Stimulated activated CD8-positive, alpha-beta memory T cell treated with anti-CD3 and anti-CD28 coated beads, Interleukin-4, amount 100 ng/mL, for 48 hours (primary cell): ENCODE results near the gene BHLHE23.

ENCODE experiments used
- DNase-seq: peaks from one replicate; pipeline ENCODE4 v3.0.0-alpha.2; 2020

The BHLHE23 gene

DNA sequence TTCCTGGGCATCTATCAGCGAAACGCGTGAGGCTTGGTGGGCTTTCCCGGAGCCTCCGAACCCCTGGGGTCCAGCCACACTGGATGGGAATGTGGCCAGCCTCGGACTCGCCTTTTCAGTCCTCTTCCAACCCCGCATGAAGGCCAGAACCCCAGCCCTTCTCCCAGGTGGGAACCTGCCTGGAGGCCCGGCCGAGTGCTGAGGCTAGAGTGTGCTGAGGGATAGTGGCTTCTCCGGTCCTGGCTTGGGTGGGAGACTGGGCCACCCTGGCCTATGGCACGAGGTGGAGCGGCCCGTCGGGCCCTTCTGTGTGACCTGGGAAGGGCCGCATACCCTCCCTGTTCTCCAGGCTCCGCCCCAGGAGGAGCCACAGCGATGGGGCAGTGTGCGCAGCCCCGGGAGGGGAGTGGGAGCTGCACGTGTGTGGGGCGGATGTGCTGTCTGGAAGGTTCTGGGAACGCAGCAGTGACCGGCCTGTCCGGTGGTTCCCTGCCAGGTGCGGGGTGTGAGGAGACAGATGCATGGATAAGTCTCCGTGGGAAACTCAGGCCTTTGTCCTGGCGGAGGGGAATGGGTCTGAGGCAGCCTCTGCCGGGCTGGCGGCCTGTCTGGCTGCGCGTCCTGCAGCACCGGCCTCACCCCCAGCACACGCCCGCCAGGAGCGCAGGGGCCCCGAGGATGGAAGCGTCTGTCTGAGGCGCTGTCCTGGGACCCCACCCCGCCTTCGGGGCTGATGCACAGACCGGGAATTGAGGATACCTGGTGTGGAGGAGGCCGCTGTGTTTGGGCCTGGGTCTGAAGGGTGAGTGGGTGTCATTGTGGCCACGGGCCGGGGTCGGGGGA, 1.1 kb upstream of the BHLHE23 start:
- DNase-seq: no peak

- DNase-seq: no peak
Measured at GRCh38 chr20:63007360-63007645, 539 bp upstream of the BHLHE23 start.

DNA sequence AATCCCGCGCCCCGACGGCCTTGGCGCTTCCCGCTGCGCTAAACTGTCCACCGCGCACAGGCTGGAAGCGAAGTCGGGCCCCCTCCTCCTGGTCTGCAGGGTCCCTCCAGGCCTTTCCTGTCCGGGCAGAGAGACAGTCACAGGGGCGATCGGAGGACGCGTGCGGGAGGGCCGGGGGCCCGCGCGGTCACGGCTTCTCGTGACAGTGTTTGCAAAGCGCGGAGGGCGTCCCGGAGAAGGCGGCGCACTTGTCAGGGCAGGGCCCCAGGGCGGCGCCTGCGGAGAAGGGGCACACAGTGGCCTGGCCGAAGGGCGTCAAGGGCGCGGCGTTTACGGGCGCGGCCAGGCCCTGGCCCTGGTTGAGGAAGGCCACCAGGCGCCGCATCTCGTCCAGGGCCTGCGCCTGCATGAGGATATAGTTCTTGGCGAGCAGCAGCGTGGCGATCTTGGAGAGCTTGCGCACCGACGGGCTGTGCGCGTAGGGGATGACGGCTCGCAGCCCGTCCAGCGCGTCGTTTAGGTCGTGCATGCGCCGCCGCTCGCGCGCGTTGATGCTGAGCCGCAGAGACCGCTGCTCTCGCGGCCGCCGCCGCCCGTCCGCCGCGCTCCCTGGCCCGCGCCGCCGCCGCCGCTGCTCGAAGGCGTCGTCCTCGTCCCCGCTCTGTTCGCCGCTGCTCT, 763 bp downstream of the BHLHE23 start:
- DNase-seq: no peak

DNA sequence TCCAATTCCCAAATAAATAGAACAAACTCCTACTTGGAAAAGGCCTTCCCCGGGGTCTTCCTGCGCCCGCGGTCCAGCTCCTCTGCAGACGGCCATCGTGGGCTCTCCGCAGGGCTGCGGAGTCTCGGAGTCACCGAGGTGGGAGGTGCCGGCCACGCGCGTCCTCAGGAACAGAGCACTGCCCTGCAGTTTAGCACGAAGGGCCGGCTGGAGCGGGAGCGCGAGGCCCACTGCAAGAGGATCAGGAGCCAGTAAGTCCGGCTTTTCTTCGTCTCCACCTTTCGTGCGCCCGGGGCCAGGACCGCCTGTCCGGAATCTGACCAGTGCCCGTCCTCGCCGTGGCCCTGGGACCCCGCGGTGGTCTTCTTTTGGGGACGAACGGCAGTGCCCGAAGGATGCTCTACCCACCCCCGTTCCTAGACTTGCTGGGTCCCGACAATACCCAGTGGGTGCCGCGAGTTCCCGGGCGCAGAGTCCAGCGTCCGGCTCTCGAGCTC, 1.4 kb downstream of the BHLHE23 start:
- DNase-seq: no peak

- no peak for DNase-seq
Measured at GRCh38 chr20:63004607-63005364, 2.0 kb downstream of the BHLHE23 start.

DNA sequence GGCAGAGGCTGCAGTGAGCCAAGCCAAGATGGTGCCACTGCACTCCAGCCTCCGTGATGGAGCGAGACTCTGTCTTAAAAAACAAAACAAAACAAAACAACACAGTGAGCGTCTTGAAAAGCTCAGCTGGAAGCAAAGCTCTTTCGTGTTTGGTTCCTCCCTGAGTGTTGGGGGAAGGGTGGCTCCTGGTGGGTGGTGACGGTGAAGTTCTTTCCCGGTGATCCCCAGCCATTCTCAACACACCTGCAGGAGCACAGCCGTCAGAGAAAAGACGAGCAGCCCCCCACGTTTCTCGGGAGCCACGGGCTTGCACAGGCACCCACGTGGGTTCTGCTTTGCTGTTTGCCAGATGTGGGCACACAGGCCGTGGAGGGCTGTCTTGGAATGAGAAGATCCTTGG, 3.2 kb downstream of the BHLHE23 start:
- DNase-seq: no peak

DNA sequence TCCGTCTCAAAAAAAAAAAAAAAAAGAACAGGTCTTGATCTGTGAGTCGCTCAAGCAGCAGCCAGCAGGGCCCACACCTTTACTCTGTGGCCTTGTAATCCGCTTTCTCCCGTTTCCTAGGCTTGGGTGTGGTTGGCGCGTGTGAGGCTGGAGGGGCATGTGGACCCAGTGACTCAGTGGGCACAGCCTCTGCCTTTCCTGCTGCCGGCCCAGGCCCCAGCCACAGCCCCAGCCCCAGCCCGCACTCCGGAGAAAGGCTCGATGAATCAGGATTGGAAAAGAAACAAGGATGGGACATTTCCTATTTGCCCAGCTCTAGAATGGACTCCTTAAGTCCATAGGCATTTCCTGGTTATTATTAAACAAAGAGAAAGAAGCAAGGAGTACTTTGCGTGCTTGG, 4.3 kb downstream of the BHLHE23 start:
- no peak for DNase-seq

- DNase-seq: no peak
Measured at GRCh38 chr20:63000958-63001357, 5.8 kb downstream of the BHLHE23 start.

DNA sequence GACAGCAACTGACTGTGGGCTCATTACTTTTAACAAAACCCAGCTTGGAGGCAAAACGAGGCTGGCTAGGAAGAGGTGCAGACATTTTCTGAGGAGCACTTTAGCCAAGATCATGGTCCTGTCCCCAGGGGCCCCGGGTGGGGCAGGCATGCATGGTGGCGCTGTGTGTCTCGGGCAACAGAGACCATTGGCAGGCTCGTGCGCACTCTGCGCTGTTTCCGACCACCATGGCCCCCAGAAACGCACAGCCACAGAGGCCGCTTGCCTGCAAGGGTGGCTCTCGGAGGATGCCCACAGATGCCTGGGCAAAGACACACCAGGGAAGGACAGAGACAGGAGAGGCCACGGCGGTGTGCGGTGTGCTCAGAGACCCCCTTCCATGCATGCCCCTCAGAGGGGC, 6.7 kb downstream of the BHLHE23 start:
- no peak for DNase-seq

GRCh38 chr20:62999580-62999979, 7.2 kb downstream of the BHLHE23 start:
- DNase-seq: no peak

DNA sequence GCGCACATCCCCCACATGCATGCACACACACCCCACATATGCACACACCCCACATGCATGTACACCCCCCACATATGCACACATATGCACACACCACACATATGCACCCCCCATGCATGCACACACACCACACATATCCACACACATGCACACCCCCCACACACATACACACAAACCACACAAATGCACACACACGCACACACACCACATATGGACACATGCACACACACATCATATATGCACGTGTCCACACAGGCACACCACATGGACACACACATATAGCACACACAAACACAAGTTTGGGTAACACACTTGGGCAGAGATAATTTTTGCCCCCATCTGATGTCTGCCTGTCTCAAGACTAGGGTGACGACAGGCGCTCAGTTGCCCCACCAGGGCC, 8.3 kb downstream of the BHLHE23 start:
- no peak for DNase-seq

DNA sequence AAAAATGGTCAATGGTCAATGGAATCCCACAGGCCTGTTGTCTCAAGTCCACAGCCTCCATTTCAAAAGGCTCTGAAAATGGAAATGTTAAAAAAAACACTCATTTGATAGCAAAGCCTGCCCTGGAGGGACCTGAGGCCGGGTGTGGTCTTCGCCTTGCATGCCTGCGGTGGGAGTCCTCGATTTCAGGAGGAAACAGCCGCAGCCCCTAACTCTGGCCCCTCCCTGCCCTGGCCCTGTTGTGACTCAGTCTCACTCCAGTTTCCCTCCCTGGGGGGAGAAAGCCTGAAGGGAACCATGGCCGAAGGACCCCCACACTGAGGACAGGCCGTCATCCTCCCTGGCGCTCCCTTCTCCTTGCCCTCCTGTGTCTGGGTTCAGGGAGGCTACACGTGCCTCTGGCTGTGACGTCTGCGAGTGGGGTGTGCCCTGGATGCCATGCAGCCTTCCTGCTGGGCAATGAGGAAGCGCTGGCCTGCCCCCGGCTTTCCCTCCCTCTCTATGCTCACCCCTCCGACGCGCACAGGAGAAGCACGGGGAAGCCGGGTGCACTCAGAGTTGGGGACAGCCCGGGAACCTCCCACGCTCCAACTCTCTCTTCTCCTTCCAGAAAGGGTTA, 9.2 kb downstream of the BHLHE23 start:
- no peak for DNase-seq

DNA sequence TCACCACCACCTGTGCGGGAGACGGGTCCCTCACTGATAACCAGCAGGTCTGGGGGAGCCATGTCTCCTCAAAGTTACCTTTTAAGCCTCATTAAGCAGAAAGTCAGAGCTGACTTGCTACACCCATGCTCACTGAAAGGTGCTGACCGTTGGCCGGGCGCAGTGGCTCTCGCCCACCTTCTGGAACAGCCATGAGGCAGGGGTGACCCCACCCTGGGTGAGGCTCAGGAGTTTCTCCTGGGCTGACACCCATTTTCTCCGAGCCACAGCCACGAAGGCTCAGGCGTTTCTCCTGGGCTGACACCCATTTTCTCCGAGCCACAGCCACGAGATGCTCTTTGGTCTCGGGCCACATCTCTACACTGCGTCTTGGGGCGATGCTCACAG, 10.2 kb downstream of the BHLHE23 start:
- no peak for DNase-seq

DNA sequence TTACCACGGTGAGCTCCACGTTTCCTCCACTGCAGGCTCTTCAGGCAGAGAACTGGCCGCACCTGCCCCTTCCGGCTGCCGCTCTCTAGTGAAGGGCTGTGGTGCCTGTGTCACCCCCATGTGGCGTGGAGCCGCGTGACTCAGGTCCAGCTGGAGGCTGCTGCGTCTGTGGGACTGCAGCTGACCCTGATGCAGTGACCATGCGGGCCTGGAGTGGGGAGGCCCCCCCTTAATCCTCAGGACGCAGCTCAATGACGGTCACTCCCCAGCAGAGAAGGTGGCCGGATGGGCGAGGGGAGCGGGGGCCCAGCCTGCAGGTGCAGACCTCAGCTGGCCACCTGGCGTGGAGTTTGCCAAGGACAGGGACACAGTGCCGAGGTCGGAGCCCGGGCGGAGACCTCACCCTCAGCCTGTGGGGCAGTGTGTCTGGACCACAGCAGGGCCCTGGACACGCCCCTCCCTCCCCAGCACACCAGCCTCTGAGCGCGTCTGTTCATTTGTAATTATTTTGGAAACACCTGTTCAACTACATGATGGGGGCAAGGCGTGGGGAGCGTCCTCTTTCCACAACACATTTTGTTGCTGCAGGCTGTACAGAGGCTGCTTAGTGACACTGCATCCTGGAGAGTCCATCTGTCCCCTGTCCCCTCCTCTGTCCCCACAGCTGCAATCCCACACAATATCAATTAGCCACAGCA, 10.7 kb downstream of the BHLHE23 start:
- DNase-seq: no peak

GRCh38 chr20:62995481-62995880, 11.3 kb downstream of the BHLHE23 start:
- no peak for DNase-seq

DNA sequence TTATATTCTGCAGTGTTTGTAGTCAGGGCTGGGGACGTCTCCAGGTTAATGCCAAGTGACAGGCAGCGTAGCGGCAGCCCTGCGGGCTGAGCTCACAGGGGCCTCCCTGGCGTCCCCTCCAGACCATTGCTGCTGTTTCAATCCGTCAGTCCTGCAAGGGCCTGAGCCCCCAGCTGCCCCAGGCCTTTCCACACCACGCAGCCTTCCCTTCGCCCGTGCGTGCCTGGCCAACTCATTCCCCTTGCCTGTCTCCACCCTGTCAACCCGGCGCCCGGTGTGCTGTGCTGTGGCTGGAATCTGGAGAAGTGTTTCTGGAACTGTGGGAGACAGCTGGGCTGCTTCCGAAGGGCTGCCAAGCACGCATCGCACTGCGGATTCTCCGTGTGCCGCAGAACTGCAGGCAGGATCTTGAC, 11.9 kb downstream of the BHLHE23 start:
- DNase-seq: no peak

DNA sequence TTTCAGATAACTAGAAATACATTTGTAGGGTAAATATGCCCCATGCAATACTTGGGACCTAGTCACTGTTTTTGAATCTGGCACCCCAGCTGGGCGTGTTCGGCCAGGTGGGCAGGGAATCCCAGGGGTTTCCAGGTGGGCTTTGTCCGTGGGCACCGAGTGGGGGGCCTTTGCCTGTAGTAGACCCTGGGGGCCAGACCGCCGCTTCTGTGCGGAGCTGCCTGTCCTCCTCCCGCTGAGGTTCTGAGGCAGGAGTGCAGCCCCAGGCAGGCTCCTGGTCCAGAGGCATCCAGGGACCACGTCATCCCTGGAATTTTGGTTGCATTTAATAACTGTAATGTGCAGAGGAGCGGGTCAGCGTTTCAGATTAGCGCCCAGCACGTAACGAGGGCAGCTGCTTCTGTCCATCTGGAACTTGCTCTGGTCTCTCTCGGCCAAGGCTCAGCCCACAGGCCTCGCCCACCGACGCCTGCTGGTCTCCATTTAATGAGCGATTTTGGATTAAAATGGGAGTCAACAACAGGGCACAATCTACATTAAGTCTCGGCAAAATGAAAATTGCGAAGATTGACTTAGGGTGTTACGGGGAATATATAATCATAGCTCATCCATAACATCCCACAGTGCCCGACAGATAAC, 12.8 kb downstream of the BHLHE23 start:
- DNase-seq: no peak

DNA sequence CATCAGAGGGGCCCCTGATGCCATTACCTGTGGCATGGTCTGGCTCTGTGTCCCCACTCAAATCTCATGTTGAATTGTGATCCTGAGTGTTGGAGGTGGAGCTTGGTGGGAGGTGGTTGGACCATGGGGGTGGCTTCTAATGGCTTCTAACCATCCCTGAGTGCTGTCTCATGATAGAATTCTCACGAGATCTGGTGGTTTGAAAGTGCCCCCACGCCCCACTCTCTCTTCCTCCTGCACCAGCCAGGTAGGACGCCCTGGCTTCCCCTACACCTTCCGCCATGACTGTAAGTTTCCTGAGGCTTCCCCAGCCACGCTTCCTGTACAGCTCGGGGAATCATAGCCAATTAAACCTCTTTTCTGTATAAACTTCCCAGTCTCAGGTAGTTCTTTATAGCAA, 14.9 kb downstream of the BHLHE23 start:
- DNase-seq: no peak

GRCh38 chr20:62991196-62991807, 15.5 kb downstream of the BHLHE23 start:
- DNase-seq: no peak

GRCh38 chr20:62990306-62990825, 16.4 kb downstream of the BHLHE23 start:
- DNase-seq: no peak

GRCh38 chr20:62989201-62989601, 17.6 kb downstream of the BHLHE23 start:
- no peak for DNase-seq

- DNase-seq: no peak
Measured at GRCh38 chr20:62987114-62987513, 19.6 kb downstream of the BHLHE23 start.
